Astrocyte of the hippocampus (primary cell): Measurements from ENCODE around the gene SPINK13.
"Not testable (repeated sequence)": the region's sequence is repeated elsewhere in the genome, so short reads cannot be mapped to it uniquely, and the experiment has no call there.

Source experiments
- DNase-seq: peaks from one replicate; pipeline ENCODE4 v3.0.0; 2011; ENCODE audit warnings: low read depth, low spot score

SPINK13 gene

GRCh38 chr5:148268566-148268965, at the start of gene SPINK13:
TSS of gene SPINK13 (plus strand) at chr5:148268794. CDS start at chr5:148270073, 1,279 bp downstream.
- DNase-seq = peak; percentile 89

GRCh38 chr5:148221508-148221907, 47.1 kb upstream of the SPINK13 start:
- DNase-seq = no peak

GRCh38 chr5:148224117-148224742, 44.4 kb upstream of the SPINK13 start:
- DNase-seq = no peak

GRCh38 chr5:148228392-148228984, 40.1 kb upstream of the SPINK13 start:
- DNase-seq = no peak

DNA sequence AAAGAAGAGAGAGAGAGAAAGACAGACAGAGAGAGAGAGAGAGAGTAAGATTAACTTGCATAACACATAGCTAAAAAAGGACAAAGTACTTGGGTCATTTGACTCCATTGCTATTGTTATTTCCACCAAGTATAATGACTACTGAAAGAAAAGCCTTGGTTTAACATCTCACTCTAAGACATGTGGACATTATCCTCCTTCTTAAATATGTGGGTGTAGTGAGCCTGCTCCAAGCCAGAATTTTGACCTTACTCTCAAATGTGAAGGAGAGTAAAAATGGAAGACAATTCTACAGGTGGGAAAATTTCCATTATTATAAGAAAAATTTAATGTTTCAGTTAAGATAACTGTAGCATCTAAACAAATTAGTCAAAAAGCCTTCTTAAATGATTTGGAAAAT, 38.8 kb upstream of the SPINK13 start:
- no peak for DNase-seq

DNA sequence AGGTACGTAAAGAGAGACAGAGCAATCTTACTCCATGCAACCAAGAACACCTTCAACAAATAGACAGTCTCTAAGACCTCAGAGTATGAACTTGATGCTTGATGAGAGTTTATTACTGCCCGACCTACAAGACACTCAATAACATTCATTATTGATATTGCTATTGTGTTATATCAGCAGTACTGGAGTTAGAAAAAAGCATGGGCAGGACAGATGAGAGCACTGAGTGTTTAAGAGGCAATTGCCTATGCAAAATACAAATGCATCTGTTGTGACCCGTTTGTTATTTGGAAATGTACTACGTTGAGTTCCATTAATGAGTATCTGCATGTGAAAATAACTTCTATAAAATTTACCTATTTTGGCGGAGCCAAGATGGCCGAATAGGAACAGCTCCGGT, 38.4 kb upstream of the SPINK13 start:
- DNase-seq = no peak

- no peak for DNase-seq
Measured at GRCh38 chr5:148237785-148238417, 30.7 kb upstream of the SPINK13 start.

- no peak for DNase-seq
Measured at GRCh38 chr5:148238418-148238794, 30.2 kb upstream of the SPINK13 start, which contains the start of gene MARCOL. TSS of gene MARCOL (plus strand) at chr5:148238525. CDS start at chr5:148238598, 73 bp downstream.

DNA sequence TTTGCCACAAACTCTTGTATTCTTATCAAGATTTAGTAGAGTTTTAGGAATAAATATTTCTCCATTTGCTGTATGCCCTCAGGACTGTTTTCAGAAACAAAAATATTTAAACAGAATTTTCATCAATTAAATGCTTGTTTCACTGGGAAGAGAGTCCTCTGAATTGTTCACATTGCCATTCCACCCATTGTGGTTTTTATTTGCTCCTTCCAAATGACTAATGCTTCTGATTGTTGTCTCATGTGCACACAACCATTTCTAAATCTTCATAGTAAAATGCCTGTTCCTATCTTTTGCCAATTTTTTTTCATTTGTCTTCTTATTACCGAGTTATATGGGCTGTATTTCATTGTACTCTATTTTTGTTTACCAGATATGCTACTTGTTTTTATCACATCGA, 19.7 kb upstream of the SPINK13 start:
- DNase-seq = peak; percentile 12

- peak; percentile 41 for DNase-seq
Measured at GRCh38 chr5:148255456-148255855, 13.1 kb upstream of the SPINK13 start.

- DNase-seq = no peak
Measured at GRCh38 chr5:148259288-148259687, 9.3 kb upstream of the SPINK13 start.

- no peak for DNase-seq
Measured at GRCh38 chr5:148261221-148261620, 7.4 kb upstream of the SPINK13 start.

GRCh38 chr5:148267962-148268361, 632 bp upstream of the SPINK13 start:
- DNase-seq = peak; percentile 3

- not testable (repeated sequence) for DNase-seq
Measured at GRCh38 chr5:148275129-148275528, 6.5 kb downstream of the SPINK13 start.

GRCh38 chr5:148280893-148281292, 12.3 kb downstream of the SPINK13 start:
- not testable (repeated sequence) for DNase-seq

DNA sequence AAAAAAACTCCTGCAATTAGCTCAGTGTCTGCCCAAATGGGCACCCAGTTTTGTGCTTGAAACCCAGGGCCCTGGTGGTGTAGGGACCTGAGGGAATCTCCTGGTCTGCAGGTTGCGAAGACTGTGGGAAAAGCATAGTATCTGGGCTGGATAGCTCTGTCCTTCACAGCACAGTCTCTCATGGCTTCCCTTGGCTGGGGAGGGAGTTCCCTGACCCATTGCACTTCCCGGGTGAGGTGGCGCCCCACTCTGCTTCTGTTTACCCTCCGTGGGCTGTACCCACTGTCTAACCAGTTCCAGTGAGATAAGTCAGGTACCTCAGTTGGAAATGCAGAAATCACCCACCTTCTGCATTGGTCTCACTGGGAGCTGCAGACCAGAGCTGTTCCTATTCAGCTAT, 12.7 kb downstream of the SPINK13 start:
- not testable (repeated sequence) for DNase-seq

GRCh38 chr5:148290271-148291195, 21.9 kb downstream of the SPINK13 start:
- peak; percentile 30 for DNase-seq

GRCh38 chr5:148297731-148298130, 29.1 kb downstream of the SPINK13 start:
- DNase-seq = no peak

- DNase-seq = no peak
Measured at GRCh38 chr5:148306446-148306845, 37.9 kb downstream of the SPINK13 start.

DNA sequence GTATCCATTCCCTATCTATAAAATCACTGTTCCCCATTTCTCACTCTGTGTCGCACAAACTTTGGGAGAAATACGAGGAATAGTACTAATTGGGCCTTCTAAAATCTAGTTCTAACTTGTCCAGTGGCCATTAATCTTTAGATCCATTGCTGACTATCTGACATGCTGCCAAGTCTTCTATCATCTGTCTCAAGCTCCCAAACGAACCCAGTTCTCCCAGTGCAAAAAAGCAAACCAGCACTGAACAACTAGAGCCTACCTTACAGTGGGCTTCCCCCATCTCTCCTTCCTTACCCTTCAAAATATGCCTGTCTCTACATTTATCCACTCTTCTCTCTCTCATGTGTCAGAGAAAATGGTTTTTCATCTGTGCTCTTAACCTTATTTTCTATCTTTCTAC, 40.4 kb downstream of the SPINK13 start:
- DNase-seq = no peak

DNA sequence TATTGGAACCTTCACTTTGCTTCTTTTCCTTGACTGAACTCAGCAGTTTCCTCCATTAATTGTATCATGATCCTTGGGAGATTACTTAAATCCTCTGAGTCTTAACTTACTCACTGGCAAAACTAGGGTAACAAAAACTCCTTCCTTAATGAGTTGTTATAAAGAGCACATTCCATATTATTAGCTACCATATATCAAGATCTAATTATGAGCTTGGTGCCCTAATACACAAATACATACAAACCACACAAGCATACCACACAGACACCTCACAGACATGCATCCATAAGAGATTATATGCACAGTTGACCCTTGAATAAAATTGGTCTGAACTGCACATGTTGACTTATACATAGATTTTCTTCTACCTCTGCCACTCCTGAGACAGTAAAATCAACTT, 41.2 kb downstream of the SPINK13 start:
- no peak for DNase-seq

GRCh38 chr5:148311484-148311883, 42.9 kb downstream of the SPINK13 start:
- DNase-seq = peak; percentile 15
